Epithelial cell of proximal tubule (primary cell): ENCODE measurements around the gene ANKRD44. TPM values are rescaled to one million over a fixed set of nuclear protein-coding genes. Genes with fewer than 3 reads are reported as not detected.
"Not testable (repeated sequence)": the region's sequence is repeated elsewhere in the genome, so short reads cannot be mapped to it uniquely, and the experiment has no call there.

ENCODE experiments used
- DNase-seq: peaks from one replicate; pipeline ENCODE4 v3.0.0-alpha.2; 2011; ENCODE audit warnings: low read depth
- H3K4me3 ChIP-seq: 2 replicates; pipeline ENCODE4 v1.5.1; 2011; ENCODE audit warnings: low read depth, mild to moderate bottlenecking, low read length
- total RNA-seq: library from RNA; depleted of rRNA; stranded (reverse); fragments of >200 nt; gene quantifications from 2 replicates; pipeline ENCODE4 v1.2.3, GENCODE V29; 2015
- TF ChIP-seq, protein P1 (sequence below): conservative IDR thresholded peaks from 2 replicates; pipeline ENCODE4 v1.5.1; 2012; ENCODE audit warnings: low read depth, mild to moderate bottlenecking, low read length

Gene ANKRD44
- total RNA-seq, 1 donor from 2014 or later: 1.7 TPM

DNA sequence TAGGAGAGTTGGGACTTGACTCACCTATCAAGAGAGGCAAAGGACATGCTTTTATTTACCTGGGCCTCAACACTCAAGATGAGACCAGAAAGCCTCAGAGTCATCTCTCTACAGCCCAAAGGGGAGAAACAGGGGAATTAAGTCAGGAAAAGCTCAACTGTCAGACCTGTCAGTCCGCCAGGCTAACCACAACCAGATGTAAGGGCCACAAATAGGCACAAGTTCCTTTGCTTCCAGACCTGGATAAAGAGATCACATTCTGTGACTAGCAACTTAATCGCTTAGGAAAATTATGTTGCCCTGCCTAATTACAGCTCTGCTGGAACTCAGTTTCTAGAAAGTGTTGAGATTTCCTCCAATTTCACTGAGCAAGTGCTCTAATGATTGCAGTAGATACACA is 67.9 kb downstream of the ANKRD44 start:
- no peak overlapping the region for H3K4me3 ChIP-seq
- TF ChIP-seq, protein P1, sequence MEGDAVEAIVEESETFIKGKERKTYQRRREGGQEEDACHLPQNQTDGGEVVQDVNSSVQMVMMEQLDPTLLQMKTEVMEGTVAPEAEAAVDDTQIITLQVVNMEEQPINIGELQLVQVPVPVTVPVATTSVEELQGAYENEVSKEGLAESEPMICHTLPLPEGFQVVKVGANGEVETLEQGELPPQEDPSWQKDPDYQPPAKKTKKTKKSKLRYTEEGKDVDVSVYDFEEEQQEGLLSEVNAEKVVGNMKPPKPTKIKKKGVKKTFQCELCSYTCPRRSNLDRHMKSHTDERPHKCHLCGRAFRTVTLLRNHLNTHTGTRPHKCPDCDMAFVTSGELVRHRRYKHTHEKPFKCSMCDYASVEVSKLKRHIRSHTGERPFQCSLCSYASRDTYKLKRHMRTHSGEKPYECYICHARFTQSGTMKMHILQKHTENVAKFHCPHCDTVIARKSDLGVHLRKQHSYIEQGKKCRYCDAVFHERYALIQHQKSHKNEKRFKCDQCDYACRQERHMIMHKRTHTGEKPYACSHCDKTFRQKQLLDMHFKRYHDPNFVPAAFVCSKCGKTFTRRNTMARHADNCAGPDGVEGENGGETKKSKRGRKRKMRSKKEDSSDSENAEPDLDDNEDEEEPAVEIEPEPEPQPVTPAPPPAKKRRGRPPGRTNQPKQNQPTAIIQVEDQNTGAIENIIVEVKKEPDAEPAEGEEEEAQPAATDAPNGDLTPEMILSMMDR: no peak
- no peak for DNase-seq

DNA sequence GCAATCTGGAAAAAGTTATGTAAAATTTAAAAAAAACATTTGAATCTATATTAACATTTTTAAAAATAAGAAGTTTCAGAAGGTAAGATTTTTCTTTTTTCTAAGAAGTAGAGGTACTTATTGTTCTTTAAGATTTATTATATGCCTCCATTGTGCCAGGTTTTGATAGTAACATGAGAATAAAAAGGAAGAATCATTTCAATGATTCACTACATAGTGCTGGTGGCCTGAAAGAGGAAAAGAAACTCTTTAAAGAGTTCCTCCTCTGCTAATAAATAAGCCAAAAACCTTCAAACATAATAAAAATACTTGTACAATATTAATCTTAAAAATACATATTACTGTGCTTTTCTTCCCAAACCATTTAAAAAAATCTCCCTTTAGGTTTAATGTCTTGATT is 69.0 kb downstream of the ANKRD44 start:
- DNase-seq: no peak
- TF ChIP-seq, protein P1: no peak
- H3K4me3 ChIP-seq: no peak overlapping the region

DNA sequence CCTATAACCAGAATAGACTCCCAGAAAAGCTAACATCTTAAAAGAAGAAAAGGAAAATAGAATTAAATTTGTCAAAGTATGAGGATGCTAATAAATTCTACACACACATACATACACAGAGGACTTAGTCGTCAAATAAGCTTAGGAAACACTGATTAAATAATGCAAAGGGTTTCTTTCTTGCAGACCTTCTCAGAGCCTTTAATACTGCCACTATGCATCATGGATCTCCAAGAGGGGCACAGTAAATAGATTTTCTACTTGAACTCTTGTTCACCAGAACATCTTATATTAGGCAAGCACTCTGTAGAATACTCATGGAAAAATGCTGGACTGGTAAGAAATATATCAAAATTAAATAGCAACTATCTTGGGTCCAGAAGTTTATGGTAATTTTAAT is 69.4 kb downstream of the ANKRD44 start:
- H3K4me3 ChIP-seq: no peak overlapping the region
- no peak for DNase-seq
- TF ChIP-seq, protein P1: no peak

DNA sequence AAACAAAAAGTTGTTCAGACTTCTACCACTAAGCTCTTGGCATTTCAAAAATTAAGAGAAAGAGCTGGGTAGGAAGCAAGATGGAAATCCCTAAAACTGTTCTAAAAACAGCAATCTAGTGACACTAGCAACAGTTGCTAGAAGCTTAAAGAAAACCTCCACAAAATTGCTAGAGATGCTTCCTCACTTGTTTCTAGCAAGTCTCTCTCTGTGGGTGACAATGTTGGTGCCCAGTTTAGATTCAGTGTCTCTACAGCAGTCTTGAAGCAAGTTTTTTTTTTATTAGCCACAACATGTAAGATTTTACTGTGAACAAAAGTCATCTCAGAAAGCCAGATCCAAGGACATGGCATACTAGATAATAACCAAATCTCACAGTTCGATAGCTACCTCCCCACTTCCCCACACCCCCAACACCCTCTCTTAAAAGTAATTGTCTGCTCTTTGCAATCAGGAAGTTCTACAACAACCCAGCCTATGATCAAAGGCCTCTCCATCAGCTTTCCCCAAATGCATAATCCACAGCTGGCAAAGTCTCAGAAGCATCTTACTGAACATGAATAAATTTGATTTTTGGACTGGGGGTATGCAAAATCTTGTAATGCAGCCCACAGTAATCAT is 70.0 kb downstream of the ANKRD44 start:
- no peak for DNase-seq
- TF ChIP-seq, protein P1: no peak
- H3K4me3 ChIP-seq: no peak overlapping the region

DNA sequence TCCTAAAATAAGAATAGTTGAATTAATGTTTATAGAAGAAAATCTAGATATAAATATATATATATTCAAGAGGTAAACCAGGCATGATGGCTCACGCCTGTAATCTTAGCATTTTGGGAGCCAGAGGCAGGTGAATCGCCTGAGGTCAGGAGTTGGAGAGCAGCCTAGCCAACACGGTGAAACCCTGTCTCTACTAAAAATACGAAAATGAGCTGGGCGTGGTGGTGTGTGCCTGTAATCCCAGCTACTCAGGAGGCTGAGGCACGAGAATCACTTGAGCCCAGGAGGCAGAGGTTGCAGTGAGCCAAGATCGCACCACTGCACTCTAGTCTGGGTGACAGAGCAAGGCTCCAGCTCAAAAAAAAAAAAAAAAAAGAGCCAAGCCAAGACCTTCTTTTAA is 70.6 kb downstream of the ANKRD44 start:
- not testable (repeated sequence) for H3K4me3 ChIP-seq, DNase-seq

DNA sequence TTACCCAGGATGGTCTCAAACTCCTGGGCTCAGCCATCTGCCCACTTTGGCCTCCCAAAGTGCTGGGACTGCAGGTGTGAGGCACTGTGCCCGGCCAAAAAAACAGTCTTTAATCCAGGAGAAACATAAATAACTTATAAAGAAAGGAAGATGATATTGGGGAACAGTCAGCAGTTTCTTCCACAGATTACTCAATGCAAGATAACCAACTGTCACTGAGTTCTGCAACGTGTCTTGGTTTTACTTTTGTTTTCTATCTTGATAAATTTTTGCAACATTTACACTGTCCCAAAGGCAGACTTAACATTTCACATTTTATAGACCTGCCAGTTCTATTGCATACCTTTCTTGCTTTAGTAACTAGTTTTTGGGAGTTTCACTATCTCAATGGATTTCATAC is 71.1 kb downstream of the ANKRD44 start:
- DNase-seq: no peak
- H3K4me3 ChIP-seq: no peak overlapping the region
- TF ChIP-seq, protein P1: no peak

DNA sequence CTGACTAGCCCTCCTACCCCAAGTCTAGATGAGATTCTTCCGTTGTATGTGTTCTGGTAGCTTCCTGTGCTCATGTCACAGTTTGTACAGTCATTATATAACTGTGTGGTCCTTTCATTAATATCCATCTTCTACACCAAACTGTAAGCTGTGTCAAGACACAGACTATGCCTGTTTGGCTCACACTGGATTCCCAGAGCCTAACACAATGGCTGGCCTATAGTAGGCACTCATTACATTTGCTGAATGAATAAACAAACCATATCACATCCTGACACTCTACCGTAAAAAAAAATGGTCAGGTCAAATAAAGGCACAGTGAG is 72.6 kb downstream of the ANKRD44 start:
- DNase-seq: no peak
- H3K4me3 ChIP-seq: no peak overlapping the region
- TF ChIP-seq, protein P1: no peak
